Measurements from ENCODE around the gene AVPR2.

DNA sequence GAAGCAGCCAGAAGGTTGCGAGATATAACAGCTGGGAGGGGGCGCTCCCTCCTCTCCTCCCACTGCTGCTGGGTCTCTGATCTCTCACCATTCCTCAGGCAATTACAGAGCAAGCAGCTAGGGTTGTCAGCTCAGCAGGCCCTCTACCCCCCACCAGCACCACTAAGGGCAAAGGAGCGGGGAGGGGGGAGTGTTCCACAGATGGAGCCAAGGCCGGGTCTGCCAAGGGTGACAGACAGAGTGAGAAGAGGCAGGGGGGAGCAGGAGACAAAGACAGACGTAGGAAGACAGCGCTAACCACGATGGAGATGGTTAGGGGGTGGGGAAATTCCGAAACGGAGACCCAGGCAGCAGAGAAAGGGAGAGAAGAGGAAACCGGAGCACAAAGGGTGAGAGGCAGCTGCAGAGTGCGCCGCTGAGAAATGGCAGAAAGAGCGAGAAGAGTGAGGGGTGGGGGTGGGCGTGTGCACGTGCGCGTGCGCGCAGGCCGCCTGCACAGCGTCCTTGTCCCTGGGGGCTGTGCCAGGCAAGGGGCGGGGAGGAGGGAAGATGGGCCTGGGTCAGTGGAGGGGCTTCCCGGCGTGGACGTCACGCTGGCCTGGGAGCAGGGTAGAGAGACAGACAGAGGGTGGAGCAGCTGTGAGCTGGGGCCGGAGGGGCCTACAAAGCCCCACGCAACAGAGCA lies 25.4 kb upstream of the AVPR2 start:
- TF ChIP-seq, protein P1, sequence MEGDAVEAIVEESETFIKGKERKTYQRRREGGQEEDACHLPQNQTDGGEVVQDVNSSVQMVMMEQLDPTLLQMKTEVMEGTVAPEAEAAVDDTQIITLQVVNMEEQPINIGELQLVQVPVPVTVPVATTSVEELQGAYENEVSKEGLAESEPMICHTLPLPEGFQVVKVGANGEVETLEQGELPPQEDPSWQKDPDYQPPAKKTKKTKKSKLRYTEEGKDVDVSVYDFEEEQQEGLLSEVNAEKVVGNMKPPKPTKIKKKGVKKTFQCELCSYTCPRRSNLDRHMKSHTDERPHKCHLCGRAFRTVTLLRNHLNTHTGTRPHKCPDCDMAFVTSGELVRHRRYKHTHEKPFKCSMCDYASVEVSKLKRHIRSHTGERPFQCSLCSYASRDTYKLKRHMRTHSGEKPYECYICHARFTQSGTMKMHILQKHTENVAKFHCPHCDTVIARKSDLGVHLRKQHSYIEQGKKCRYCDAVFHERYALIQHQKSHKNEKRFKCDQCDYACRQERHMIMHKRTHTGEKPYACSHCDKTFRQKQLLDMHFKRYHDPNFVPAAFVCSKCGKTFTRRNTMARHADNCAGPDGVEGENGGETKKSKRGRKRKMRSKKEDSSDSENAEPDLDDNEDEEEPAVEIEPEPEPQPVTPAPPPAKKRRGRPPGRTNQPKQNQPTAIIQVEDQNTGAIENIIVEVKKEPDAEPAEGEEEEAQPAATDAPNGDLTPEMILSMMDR (IDR thresholded peaks at IDR 0.05): no peak
- TF ChIP-seq ZFX (IDR thresholded peaks at IDR 0.05; ENCODE audit: borderline replicate concordance): no peak

All from 22Rv1 (cell line).